Osteocyte (in vitro differentiated cells): Measurements from ENCODE around the gene COPRS. TPM values are rescaled to one million over a fixed set of nuclear protein-coding genes. Genes with fewer than 3 reads are reported as not detected.

Source experiments
- DNase-seq: peaks from one replicate; pipeline ENCODE4 v3.0.0; 2021; ENCODE audit warnings: mixed read lengths; ENCODE audit not compliant: unreplicated experiment; ENCODE audit errors: extremely low spot score
- H3K27ac Mint-ChIP-seq: one replicate; pipeline ENCODE4 v1.8.0; 2021; ENCODE audit warnings: mild to moderate bottlenecking, mixed read lengths; ENCODE audit not compliant: unreplicated experiment
- H3K27me3 Mint-ChIP-seq: one replicate; pipeline ENCODE4 v1.8.0; 2021; ENCODE audit warnings: mixed read lengths; ENCODE audit not compliant: unreplicated experiment
- H3K36me3 Mint-ChIP-seq: one replicate; pipeline ENCODE4 v1.8.0; 2021; ENCODE audit warnings: mixed read lengths; ENCODE audit not compliant: unreplicated experiment
- H3K4me1 Mint-ChIP-seq: one replicate; pipeline ENCODE4 v1.8.0; 2021; ENCODE audit warnings: mixed read lengths; ENCODE audit not compliant: unreplicated experiment
- H3K4me3 Mint-ChIP-seq: one replicate; pipeline ENCODE4 v1.8.0; 2021; ENCODE audit warnings: mild to moderate bottlenecking, moderate library complexity, mixed read lengths; ENCODE audit not compliant: unreplicated experiment
- H3K9me3 Mint-ChIP-seq: one replicate; pipeline ENCODE4 v1.8.0; 2021; ENCODE audit warnings: mixed read lengths; ENCODE audit not compliant: unreplicated experiment
- CTCF ChIP-seq: fragments of 200-600 bp; sonication (generic); IDR thresholded peaks from 2 replicates; pipeline ENCODE4 v1.5.0; 2021; ENCODE audit warnings: antibody characterized with exemption, mild to moderate bottlenecking, moderate library complexity
- total RNA-seq: library from RNA; stranded (reverse); gene quantifications from 2 replicates; pipeline ENCODE4 v1.2.1, GENCODE V29; 2021

Gene COPRS
- total RNA-seq, 1 donor from 2014 or later = 51.2 TPM

DNA sequence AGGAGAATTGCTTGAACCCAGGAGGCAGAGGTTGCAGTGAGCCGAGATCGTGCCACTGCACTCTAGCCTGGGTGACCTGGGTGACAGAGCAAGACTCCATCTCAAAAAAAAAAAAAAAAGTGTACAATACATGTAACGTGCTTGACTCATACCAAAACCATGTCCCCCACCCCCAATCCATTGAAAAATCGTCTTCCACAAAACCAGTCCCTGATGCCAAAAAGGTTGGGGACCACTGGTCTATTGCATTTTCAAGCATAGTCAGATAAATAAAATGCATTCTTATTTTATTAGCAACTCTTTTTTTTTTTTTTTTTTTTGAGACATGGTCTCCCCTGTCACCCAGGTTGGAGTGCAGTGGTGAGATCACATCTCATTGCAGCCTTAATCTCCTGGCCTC lies 52.1 kb downstream of the COPRS start:
- Mint-ChIP-seq H3K36me3 (peaks cover 3% of the 10 kb centered on the region), H3K27ac (no peak overlapping the region), H3K4me3 (no peak overlapping the region), H3K4me1 (no peaks in the 10 kb centered on the region), H3K9me3 (peaks cover 6% of the 10 kb centered on the region), H3K27me3 (no peaks in the 10 kb centered on the region)
- DNase-seq = no peak
- TF ChIP-seq CTCF = no peak

- Mint-ChIP-seq H3K4me3 (no peak overlapping the region), H3K27ac (no peak overlapping the region), H3K27me3 (no peaks in the 10 kb centered on the region), H3K4me1 (no peaks in the 10 kb centered on the region), H3K9me3 (no peaks in the 10 kb centered on the region), H3K36me3 (no peaks in the 10 kb centered on the region)
- no peak for TF ChIP-seq CTCF
- DNase-seq = no peak
These were observed 55.4 kb downstream of the COPRS start for GRCh38 chr17:31803494-31804213.

DNA sequence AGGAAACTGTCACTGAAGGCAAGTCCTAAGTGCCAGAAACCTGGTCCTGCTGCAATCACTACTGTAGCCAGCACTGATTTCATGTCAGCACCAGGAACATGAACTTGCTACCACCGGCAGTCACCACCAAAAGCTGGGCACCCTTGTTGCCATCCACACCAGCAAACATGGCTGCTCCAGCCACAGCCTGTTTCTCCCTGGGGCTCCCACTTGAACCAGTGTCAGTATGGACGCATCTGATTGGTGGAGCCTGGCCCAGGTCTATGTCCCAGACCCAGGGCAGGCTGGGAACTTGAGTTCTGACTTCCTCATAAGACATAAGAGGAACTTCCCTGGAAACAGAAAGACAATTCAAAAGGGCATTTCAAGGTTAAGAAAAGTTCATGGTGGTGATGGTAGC lies 56.5 kb downstream of the COPRS start:
- Mint-ChIP-seq H3K36me3 (no peaks in the 10 kb centered on the region), H3K4me3 (no peak overlapping the region), H3K4me1 (no peaks in the 10 kb centered on the region), H3K27me3 (no peaks in the 10 kb centered on the region), H3K9me3 (no peaks in the 10 kb centered on the region), H3K27ac (no peak overlapping the region)
- no peak for TF ChIP-seq CTCF
- DNase-seq = no peak

Other genes with a start within 250 kb of the COPRS start
- gene UTP6, start 42.5 kb upstream of the COPRS start, total RNA-seq = 74.3 and 77.0 TPM in 2 replicates
- gene SUZ12, start 77.8 kb upstream of the COPRS start, total RNA-seq = 25.4 and 27.5 TPM in 2 replicates
- 18.9 and 24.7 TPM in 2 replicates for gene LRRC37B, start 148.1 kb upstream of the COPRS start, total RNA-seq